Measurements from ENCODE around the gene TXN2. TPM values are rescaled to one million over a fixed set of nuclear protein-coding genes. Genes with fewer than 3 reads are reported as not detected.

Gene TXN2
- total RNA-seq, 1 donor from 2014 or later = 54.2 TPM

- ATAC-seq (no peak), DNase-seq (no peak)
- intact Hi-C loops (cut with DNase I) = no loop called here
- no peak for TF ChIP-seq CTCF (IDR thresholded peaks at IDR 0.05)
- H3K36me3 ChIP-seq = peaks cover 12% of the 10 kb centered on the region
- no peaks in the 10 kb centered on the region for H3K27me3 ChIP-seq
- peaks cover 4% of the 10 kb centered on the region for H3K4me1 ChIP-seq
- H3K9me3 ChIP-seq = no peaks in the 10 kb centered on the region
- H3K4me3 ChIP-seq = no peak overlapping the region
- no peak overlapping the region for H3K27ac ChIP-seq
Observed at GRCh38 chr22:36492109-36492508, 10.7 kb upstream of the TXN2 start.

GRCh38 chr22:36491155-36491554 is 9.7 kb upstream of the TXN2 start:
- Histone ChIP-seq H3K27ac (no peak overlapping the region), H3K4me1 (peaks cover 4% of the 10 kb centered on the region), H3K4me3 (no peak overlapping the region), H3K27me3 (no peaks in the 10 kb centered on the region), H3K9me3 (no peaks in the 10 kb centered on the region), H3K36me3 (peaks cover 11% of the 10 kb centered on the region)
- intact Hi-C loops (cut with DNase I) = no loop called here
- no peak for TF ChIP-seq CTCF (IDR thresholded peaks at IDR 0.05)
- DNase-seq (no peak), ATAC-seq (no peak)

- no peaks in the 10 kb centered on the region for H3K27me3 ChIP-seq
- peaks cover 4% of the 10 kb centered on the region for H3K36me3 ChIP-seq
- TF ChIP-seq CTCF (IDR thresholded peaks at IDR 0.05) = peak; percentile 68
- no peak overlapping the region for H3K4me3 ChIP-seq
- H3K9me3 ChIP-seq = no peaks in the 10 kb centered on the region
- ATAC-seq (peak; percentile 34), DNase-seq (no peak)
- intact Hi-C loops (cut with DNase I) = no loop called here
- no peak overlapping the region for H3K27ac ChIP-seq
- no peaks in the 10 kb centered on the region for H3K4me1 ChIP-seq
Observed at GRCh38 chr22:36486619-36487384, 5.4 kb upstream of the TXN2 start.

DNA sequence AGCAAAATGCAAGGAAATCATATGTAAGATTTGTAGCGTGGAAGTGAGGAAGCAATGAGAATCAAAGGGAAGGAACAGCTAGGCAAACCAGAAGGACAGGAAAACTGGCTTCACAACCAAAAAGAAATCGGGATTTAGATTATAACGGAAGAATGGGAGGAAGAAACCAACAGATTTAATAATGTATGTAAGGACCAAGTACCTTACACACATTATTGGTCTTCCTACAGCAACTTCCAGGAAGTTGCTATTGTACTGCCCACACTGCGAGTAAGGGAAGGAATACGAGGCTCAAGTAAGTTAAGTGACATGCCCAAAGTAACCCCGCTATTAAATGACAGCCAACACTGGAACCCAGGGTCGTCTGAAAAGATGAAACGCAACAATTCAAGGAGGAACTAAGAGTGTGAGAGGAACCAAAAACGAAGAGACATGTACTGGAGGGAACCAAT is 473 bp downstream of the TXN2 start:
- H3K36me3 ChIP-seq = peaks cover 36% of the 10 kb centered on the region
- no peak for ATAC-seq
- intact Hi-C loops (cut with DNase I) = no loop called here

GRCh38 chr22:36478966-36479365 is 2.5 kb downstream of the TXN2 start:
- no peaks in the 10 kb centered on the region for H3K9me3 ChIP-seq
- no peak overlapping the region for H3K27ac ChIP-seq
- intact Hi-C loops (cut with DNase I) = no loop called here
- H3K4me3 ChIP-seq = no peak overlapping the region
- no peak for TF ChIP-seq CTCF (IDR thresholded peaks at IDR 0.05)
- H3K4me1 ChIP-seq = peaks cover 13% of the 10 kb centered on the region
- H3K27me3 ChIP-seq = no peaks in the 10 kb centered on the region
- DNase-seq (no peak), ATAC-seq (no peak)
- H3K36me3 ChIP-seq = peaks cover 56% of the 10 kb centered on the region

More for the DNA sequence above, 473 bp downstream of the TXN2 start:
- H3K4me1 ChIP-seq = peaks cover 10% of the 10 kb centered on the region
- no peak for DNase-seq
- no peaks in the 10 kb centered on the region for H3K27me3 ChIP-seq
- H3K27ac ChIP-seq = peak overlapping the region; percentile 99
- no peak for TF ChIP-seq CTCF (IDR thresholded peaks at IDR 0.05)
- no peaks in the 10 kb centered on the region for H3K9me3 ChIP-seq
- H3K4me3 ChIP-seq = peak overlapping the region; percentile 87
